CD14-positive monocyte (primary cell): Measurements from ENCODE around the gene SPOP. TPM values are rescaled to one million over a fixed set of nuclear protein-coding genes. Genes with fewer than 3 reads are reported as not detected.
A peak's percentile ranks its signal among the peaks of the same experiment; 100 is the strongest.

Experiments
- DNase-seq, 3 donors: peaks; one replicate each; pipeline ENCODE4 v3.0.0-alpha.2; 2011 to 2022
- H2AFZ ChIP-seq: 2 replicates; pipeline ENCODE4 v1.6.0; 2012; ENCODE audit warnings: mild to moderate bottlenecking, low read depth, low read length, inconsistent platforms; ENCODE audit not compliant: insufficient read depth, poor library complexity, severe bottlenecking
- H3K27ac ChIP-seq, 2 donors: 1 replicate in 1 of 2; 2 replicates in 1 of 2; pipeline ENCODE4 v1.5.1; 2012 to 2013; ENCODE audit warnings: low read length in 2 of 2, control low read depth in 1 of 2, inconsistent platforms in 1 of 2, low read depth in 1 of 2, mild to moderate bottlenecking in 1 of 2
- H3K27me3 ChIP-seq, 2 donors: one replicate each; pipeline versions ENCODE4 v1.6.0 to v1.6.1; 2011 to 2013; ENCODE audit warnings: low read length in 2 of 2; ENCODE audit not compliant: control insufficient read depth in 2 of 2, insufficient read depth in 2 of 2
- H3K36me3 ChIP-seq, 2 donors: replicated peaks in 1 of 2; 1 replicate in 1 of 2; 2 replicates in 1 of 2; pipeline versions ENCODE4 v1.5.1 to v1.6.1; 2012 to 2013; ENCODE audit warnings: low read length in 2 of 2, control low read depth in 1 of 2, inconsistent platforms in 1 of 2, mild to moderate bottlenecking in 1 of 2; ENCODE audit not compliant: insufficient read depth in 2 of 2, control insufficient read depth in 1 of 2
- H3K4me1 ChIP-seq, 2 donors: 1 replicate in 1 of 2; 2 replicates in 1 of 2; pipeline versions ENCODE4 v1.5.1 to v1.6.1; 2012 to 2013; ENCODE audit warnings: low read length in 2 of 2, control low read depth in 1 of 2, inconsistent platforms in 1 of 2, mild to moderate bottlenecking in 1 of 2, moderate library complexity in 1 of 2; ENCODE audit not compliant: insufficient read depth in 2 of 2, control insufficient read depth in 1 of 2
- H3K4me2 ChIP-seq: replicated peaks from 2 replicates; pipeline ENCODE3; 2012; ENCODE audit warnings: low read length, moderate library complexity, mild to moderate bottlenecking; ENCODE audit not compliant: poor library complexity, severe bottlenecking; ENCODE audit errors: extremely low read depth
- H3K4me3 ChIP-seq, 3 experiments: fragments of 200-600 bp in 1 of 3; sonication (generic) in 1 of 3; replicated peaks in 1 of 3; 1 replicate in 2 of 3; 2 replicates in 1 of 3; pipeline ENCODE4 v1.5.1; 2011 to 2013; ENCODE audit warnings: low read length in 3 of 3, mild to moderate bottlenecking in 3 of 3, control low read depth in 2 of 3, low read depth in 2 of 3, inconsistent platforms in 1 of 3, moderate library complexity in 1 of 3
- H3K79me2 ChIP-seq: 2 replicates; pipeline ENCODE4 v1.6.0; 2012; ENCODE audit warnings: mild to moderate bottlenecking, control low read depth, inconsistent platforms, low read length, moderate library complexity; ENCODE audit not compliant: insufficient read depth
- H3K9ac ChIP-seq: 2 replicates; pipeline ENCODE4 v1.6.0; 2017; ENCODE audit warnings: low read length, mild to moderate bottlenecking; ENCODE audit not compliant: insufficient read depth, poor library complexity, severe bottlenecking
- H3K9me3 ChIP-seq, 2 donors: replicated peaks in 1 of 2; 1 replicate in 1 of 2; 2 replicates in 1 of 2; pipeline versions ENCODE4 v1.5.1 to v1.6.1; 2012 to 2013; ENCODE audit warnings: low read length in 2 of 2, control low read depth in 1 of 2; ENCODE audit not compliant: control insufficient read depth in 1 of 2, insufficient read depth in 1 of 2
- H4K20me1 ChIP-seq: 2 replicates; pipeline ENCODE4 v1.6.0; 2012; ENCODE audit warnings: mild to moderate bottlenecking, low read length, control low read depth, moderate library complexity; ENCODE audit not compliant: insufficient read depth
- H3K27ac Mint-ChIP-seq, 7 donors: one replicate each; pipeline ENCODE4 v1.8.0; 2020; ENCODE audit warnings: mild to moderate bottlenecking in 7 of 7, mixed read lengths in 7 of 7, moderate library complexity in 6 of 7, inconsistent platforms in 2 of 7
- H3K27me3 Mint-ChIP-seq, 3 donors: one replicate each; pipeline ENCODE4 v1.8.0; 2021 to 2022; ENCODE audit warnings: low read depth in 3 of 3, mild to moderate bottlenecking in 3 of 3, mixed read lengths in 3 of 3, moderate library complexity in 3 of 3, inconsistent platforms in 1 of 3
- H3K36me3 Mint-ChIP-seq, 2 donors: one replicate each; pipeline ENCODE4 v1.8.0; 2020; ENCODE audit warnings: mixed read lengths in 2 of 2, inconsistent platforms in 1 of 2, mild to moderate bottlenecking in 1 of 2
- H3K4me1 Mint-ChIP-seq: one replicate; pipeline ENCODE4 v1.8.0; 2020; ENCODE audit warnings: mild to moderate bottlenecking, mixed read lengths
- H3K4me3 Mint-ChIP-seq, 2 donors: one replicate each; pipeline ENCODE4 v1.8.0; 2020; ENCODE audit warnings: mild to moderate bottlenecking in 2 of 2, mixed read lengths in 2 of 2, moderate library complexity in 1 of 2
- H3K9me3 Mint-ChIP-seq, 7 donors: one replicate each; pipeline ENCODE4 v1.8.0; 2020 to 2022; ENCODE audit warnings: mixed read lengths in 7 of 7, mild to moderate bottlenecking in 6 of 7, moderate library complexity in 6 of 7, inconsistent platforms in 2 of 7
- CTCF ChIP-seq: fragments of 200-600 bp; IDR thresholded peaks from one replicate; pipeline ENCODE4 v1.8.0; 2022; ENCODE audit warnings: antibody characterized with exemption, mild to moderate bottlenecking
- WGBS: methylation state at CpG from one replicate; pipeline ENCODE4 v1.1.5; 2013; ENCODE audit warnings: missing lambda C conversion rate; ENCODE audit not compliant: insufficient coverage; 5-methylcytosine and 5-hydroxymethylcytosine counted together
- intact Hi-C, 2 donors: fragments of 100-400 bp; cut with micrococcal nuclease; formaldehyde crosslinking; loops; one replicate each; pipeline versions ENCODE4 v1.15.0 to v1.15.1; 2023
- polyA plus RNA-seq, 3 donors: library from polyadenylated mRNA; depleted of rRNA in 1 of 3; unstranded in 2 of 3; stranded (reverse) in 1 of 3; fragments of 300-500 nt in 2 of 3; fragments of >200 nt in 1 of 3; fragmentation: Illumina TruSeq in 2 of 3; gene quantifications; 1 replicate in 2 of 3; 2 replicates in 1 of 3; pipeline ENCODE4 v1.2.3, GENCODE V29; 2012 to 2021

Gene SPOP
- polyA plus RNA-seq, 3 donors = 41.3 to 65.5 (median 63.2) TPM

GRCh38 chr17:49575679-49576087, 102.2 kb downstream of the SPOP start, which contains the start of gene NXPH3:
Gene NXPH3 (plus strand): TSS chr17:49575871. CDS start chr17:49576220, 349 bp downstream.
- Mint-ChIP-seq H3K36me3 (no peaks in the 10 kb centered on the region), H3K4me1 (peaks cover 11% of the 10 kb centered on the region), H3K9me3 (peaks cover 1 to 15% (median 7%) of the 10 kb centered on the region in 7 donors), H3K27ac (no peak within 1 kb of the TSS), H3K4me3 (peak within 1 kb of the TSS; percentile 63 to 89), H3K27me3 (peaks cover 64 to 83% (median 69%) of the 10 kb centered on the region in 3 donors)
- H3K4me2 ChIP-seq = peak within 1 kb of the TSS; percentile 75
- H3K27me3 ChIP-seq = peaks cover 16 to 72% of the 10 kb centered on the region in 2 donors
- peak within 1 kb of the TSS; percentile 4 for H3K9ac ChIP-seq
- intact Hi-C loops = loop anchor here in 1 of 2 donors (10.0 kb wide), 2 partner anchors 279 to 419 kb away; partner anchors contain the start of gene DLX3
- DNase-seq = peak; percentile 28 to 53 (median 33)
- no peaks in the 10 kb centered on the region for H3K9me3 ChIP-seq
- H3K4me1 ChIP-seq = peaks cover 10 to 19% of the 10 kb centered on the region in 2 donors
- under 1% methylated on average over 55 of the region's 55 CpGs for WGBS
- no peaks in the 10 kb centered on the region for H3K36me3 ChIP-seq
- peak within 1 kb of the TSS in 1 of 3 experiments; percentile 68 for H3K4me3 ChIP-seq
- no peaks in the 10 kb centered on the region for H4K20me1 ChIP-seq
- TF ChIP-seq CTCF = peak; percentile 60
- peak within 1 kb of the TSS; percentile 29 for H2AFZ ChIP-seq
- no peak within 1 kb of the TSS for H3K27ac ChIP-seq
- no peaks in the 10 kb centered on the region for H3K79me2 ChIP-seq

- Histone ChIP-seq H3K9me3 (no peaks in the 10 kb centered on the region), H2AFZ (no peak overlapping the region)
- intact Hi-C loops = loop anchor here (5.0 to 10.0 kb wide), 3 partner anchors 202 to 420 kb away; partner anchors contain the start of gene DLX3 (in 1 of the 2)
These were observed 102.8 kb downstream of the SPOP start for GRCh38 chr17:49574945-49575678.

More at GRCh38 chr17:49574945-49575678, 102.8 kb downstream of the SPOP start:
- Histone ChIP-seq H3K9ac (no peak overlapping the region), H3K27me3 (peaks cover 16 to 78% of the 10 kb centered on the region in 2 donors), H3K4me1 (peaks cover 10 to 22% of the 10 kb centered on the region in 2 donors), H4K20me1 (no peaks in the 10 kb centered on the region), H3K27ac (no peak overlapping the region), H3K4me2 (peak overlapping the region; percentile 75), H3K79me2 (no peaks in the 10 kb centered on the region), H3K4me3 (no peak overlapping the region), H3K36me3 (no peaks in the 10 kb centered on the region)
- TF ChIP-seq CTCF = no peak
- Mint-ChIP-seq H3K27me3 (peaks cover 68 to 88% (median 70%) of the 10 kb centered on the region in 3 donors), H3K36me3 (no peaks in the 10 kb centered on the region), H3K4me3 (peak overlapping the region in 1 of 2 donors; percentile 81), H3K4me1 (peaks cover 11% of the 10 kb centered on the region), H3K9me3 (peaks cover 1 to 15% (median 7%) of the 10 kb centered on the region in 7 donors), H3K27ac (no peak overlapping the region)
- DNase-seq = no peak
- 11% methylated on average over 27 of the region's 29 CpGs for WGBS
